WTC11 (cell line): ENCODE results near the gene CFAP221.

ENCODE experiments used
- NFE2L1 ChIP-seq: sonication (generic); formaldehyde crosslinking; IDR thresholded peaks from 2 replicates; pipeline ENCODE4 v1.8.1; 2023; ENCODE audit warnings: missing genetic modification reagents
- SP1 ChIP-seq: sonication (generic); formaldehyde crosslinking; conservative IDR thresholded peaks from 2 replicates; pipeline ENCODE4 v1.8.1; 2022; ENCODE audit warnings: missing genetic modification reagents
- ZBTB21 ChIP-seq: sonication (generic); formaldehyde crosslinking; IDR thresholded peaks from 2 replicates; pipeline ENCODE4 v1.8.1; 2023; ENCODE audit warnings: mild to moderate bottlenecking, missing genetic modification reagents, borderline replicate concordance
- TF ChIP-seq, protein P1 (sequence below): fragments of 200-600 bp; IDR thresholded peaks from 2 replicates; pipeline ENCODE4 v1.8.0; 2022; ENCODE audit warnings: antibody characterized with exemption

DNA sequence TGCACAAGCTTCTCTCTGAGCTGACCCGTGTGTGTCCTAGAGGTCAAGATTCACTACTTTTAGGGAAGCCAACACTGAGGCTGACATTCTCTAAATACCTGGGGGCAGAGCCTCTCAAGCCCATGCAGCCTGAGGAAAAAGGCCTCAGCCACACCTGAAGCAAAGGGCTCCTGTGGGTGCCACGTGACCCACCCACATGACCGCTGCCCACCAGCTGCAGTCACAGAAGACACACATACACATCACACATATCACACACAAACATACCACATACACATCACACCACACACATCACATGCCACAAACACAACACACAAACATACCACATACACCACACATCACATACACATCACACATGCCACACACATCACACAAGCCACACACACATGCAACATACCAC lies 149.3 kb downstream of the CFAP221 start:
- TF ChIP-seq ZBTB21 (no peak), NFE2L1 (no peak), SP1 (CRISPR knock-in tag) (no peak)
- TF ChIP-seq, protein P1, sequence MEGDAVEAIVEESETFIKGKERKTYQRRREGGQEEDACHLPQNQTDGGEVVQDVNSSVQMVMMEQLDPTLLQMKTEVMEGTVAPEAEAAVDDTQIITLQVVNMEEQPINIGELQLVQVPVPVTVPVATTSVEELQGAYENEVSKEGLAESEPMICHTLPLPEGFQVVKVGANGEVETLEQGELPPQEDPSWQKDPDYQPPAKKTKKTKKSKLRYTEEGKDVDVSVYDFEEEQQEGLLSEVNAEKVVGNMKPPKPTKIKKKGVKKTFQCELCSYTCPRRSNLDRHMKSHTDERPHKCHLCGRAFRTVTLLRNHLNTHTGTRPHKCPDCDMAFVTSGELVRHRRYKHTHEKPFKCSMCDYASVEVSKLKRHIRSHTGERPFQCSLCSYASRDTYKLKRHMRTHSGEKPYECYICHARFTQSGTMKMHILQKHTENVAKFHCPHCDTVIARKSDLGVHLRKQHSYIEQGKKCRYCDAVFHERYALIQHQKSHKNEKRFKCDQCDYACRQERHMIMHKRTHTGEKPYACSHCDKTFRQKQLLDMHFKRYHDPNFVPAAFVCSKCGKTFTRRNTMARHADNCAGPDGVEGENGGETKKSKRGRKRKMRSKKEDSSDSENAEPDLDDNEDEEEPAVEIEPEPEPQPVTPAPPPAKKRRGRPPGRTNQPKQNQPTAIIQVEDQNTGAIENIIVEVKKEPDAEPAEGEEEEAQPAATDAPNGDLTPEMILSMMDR = no peak
